IPS DF 4.7 (cell line): ENCODE data around the gene CD320.
"Not testable (repeated sequence)": the region's sequence is repeated elsewhere in the genome, so short reads cannot be mapped to it uniquely, and the experiment has no call there.

Source experiments
- DNase-seq: peaks from one replicate; pipeline ENCODE4 v3.0.0-alpha.2; 2013; ENCODE audit warnings: low spot score; ENCODE audit errors: extremely low read depth

Gene CD320

GRCh38 chr19:8333767-8334457, 25.8 kb upstream of the CD320 start:
- DNase-seq: no peak

GRCh38 chr19:8332976-8333766, 25.0 kb upstream of the CD320 start:
- DNase-seq: no peak

GRCh38 chr19:8331263-8331845, 23.2 kb upstream of the CD320 start:
- DNase-seq: no peak

GRCh38 chr19:8329996-8330395, 21.8 kb upstream of the CD320 start:
- no peak for DNase-seq

GRCh38 chr19:8325454-8325853, 17.3 kb upstream of the CD320 start:
- no peak for DNase-seq

GRCh38 chr19:8324186-8325050, 16.3 kb upstream of the CD320 start:
- DNase-seq: no peak

GRCh38 chr19:8323781-8324185, 15.6 kb upstream of the CD320 start:
- DNase-seq: no peak

- DNase-seq: no peak
These were observed 14.5 kb upstream of the CD320 start for GRCh38 chr19:8322638-8322997.

GRCh38 chr19:8321986-8322637, 14.0 kb upstream of the CD320 start:
- DNase-seq: no peak

- no peak for DNase-seq
These were observed 13.2 kb upstream of the CD320 start, which contains the start of the genes NDUFA7 and RPS28 for GRCh38 chr19:8321067-8321985. Gene NDUFA7 (minus strand): TSS chr19:8321375. CDS start chr19:8321358, 17 bp downstream. Gene RPS28 (plus strand): TSS chr19:8321496. CDS start chr19:8321531, 35 bp downstream.

- no peak for DNase-seq
These were observed 12.5 kb upstream of the CD320 start for GRCh38 chr19:8320564-8321066.

- DNase-seq: no peak
These were observed 11.8 kb upstream of the CD320 start for GRCh38 chr19:8319807-8320520.

GRCh38 chr19:8318835-8319234, 10.7 kb upstream of the CD320 start:
- not testable (repeated sequence) for DNase-seq

- DNase-seq: no peak
These were observed 8.4 kb upstream of the CD320 start for GRCh38 chr19:8316351-8317125.

GRCh38 chr19:8314981-8315640, 7.0 kb upstream of the CD320 start:
- DNase-seq: not testable (repeated sequence)

- no peak for DNase-seq
These were observed 3.5 kb upstream of the CD320 start for GRCh38 chr19:8311461-8312260.
